Mammary epithelial cell (primary cell): ENCODE results near the gene METTL2B.
"Not testable (repeated sequence)": the region's sequence is repeated elsewhere in the genome, so short reads cannot be mapped to it uniquely, and the experiment has no call there.

Experiments used
- EZH2 ChIP-seq: IDR thresholded peaks from 2 replicates; pipeline ENCODE4 v1.6.1; 2012; ENCODE audit warnings: low read length, inconsistent platforms, borderline replicate concordance
- TF ChIP-seq, protein P1 (sequence below), 2 donors: IDR thresholded peaks in 1 of 2; conservative IDR thresholded peaks in 1 of 2; 2 replicates each; pipeline ENCODE4 v1.5.1; 2011 to 2012; ENCODE audit warnings: inconsistent platforms in 2 of 2, low read length in 2 of 2, mild to moderate bottlenecking in 2 of 2, control low read depth in 1 of 2, low read depth in 1 of 2; ENCODE audit not compliant: insufficient read depth in 1 of 2; ENCODE audit errors: extremely low read depth in 1 of 2

DNA sequence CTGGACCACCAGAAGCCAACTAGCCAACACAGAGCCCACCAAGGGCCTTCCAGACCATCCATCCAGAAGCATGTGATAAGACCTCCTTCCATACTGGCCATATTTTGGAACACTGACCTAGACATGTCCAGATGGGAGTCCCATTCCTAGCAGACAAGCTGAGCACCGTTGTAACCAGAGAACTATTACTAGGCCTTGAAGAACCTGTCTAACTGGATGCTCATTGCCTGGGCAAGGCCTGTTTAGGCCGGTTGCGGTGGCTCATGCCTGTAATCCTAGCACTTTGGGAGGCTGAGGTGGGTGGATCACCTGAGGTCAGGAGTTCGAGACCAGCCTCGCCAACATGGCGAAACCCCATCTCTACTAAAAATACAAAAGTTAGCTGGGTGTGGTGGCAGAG, 19.2 kb upstream of the METTL2B start:
- TF ChIP-seq, protein P1, sequence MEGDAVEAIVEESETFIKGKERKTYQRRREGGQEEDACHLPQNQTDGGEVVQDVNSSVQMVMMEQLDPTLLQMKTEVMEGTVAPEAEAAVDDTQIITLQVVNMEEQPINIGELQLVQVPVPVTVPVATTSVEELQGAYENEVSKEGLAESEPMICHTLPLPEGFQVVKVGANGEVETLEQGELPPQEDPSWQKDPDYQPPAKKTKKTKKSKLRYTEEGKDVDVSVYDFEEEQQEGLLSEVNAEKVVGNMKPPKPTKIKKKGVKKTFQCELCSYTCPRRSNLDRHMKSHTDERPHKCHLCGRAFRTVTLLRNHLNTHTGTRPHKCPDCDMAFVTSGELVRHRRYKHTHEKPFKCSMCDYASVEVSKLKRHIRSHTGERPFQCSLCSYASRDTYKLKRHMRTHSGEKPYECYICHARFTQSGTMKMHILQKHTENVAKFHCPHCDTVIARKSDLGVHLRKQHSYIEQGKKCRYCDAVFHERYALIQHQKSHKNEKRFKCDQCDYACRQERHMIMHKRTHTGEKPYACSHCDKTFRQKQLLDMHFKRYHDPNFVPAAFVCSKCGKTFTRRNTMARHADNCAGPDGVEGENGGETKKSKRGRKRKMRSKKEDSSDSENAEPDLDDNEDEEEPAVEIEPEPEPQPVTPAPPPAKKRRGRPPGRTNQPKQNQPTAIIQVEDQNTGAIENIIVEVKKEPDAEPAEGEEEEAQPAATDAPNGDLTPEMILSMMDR (conservative IDR thresholded peaks at IDR 0.05 in 1 of 2, IDR thresholded peaks at IDR 0.05 in 1 of 2; ENCODE audit: extremely low read depth in 1 of 2, insufficient read depth in 1 of 2, low read depth in 1 of 2, low read length in 2 of 2): not testable (repeated sequence)
- not testable (repeated sequence) for TF ChIP-seq EZH2
